Measurements from ENCODE around the gene TRIM56.
"Not testable (repeated sequence)": the region's sequence is repeated elsewhere in the genome, so short reads cannot be mapped to it uniquely, and the experiment has no call there.

TRIM56 gene

DNA sequence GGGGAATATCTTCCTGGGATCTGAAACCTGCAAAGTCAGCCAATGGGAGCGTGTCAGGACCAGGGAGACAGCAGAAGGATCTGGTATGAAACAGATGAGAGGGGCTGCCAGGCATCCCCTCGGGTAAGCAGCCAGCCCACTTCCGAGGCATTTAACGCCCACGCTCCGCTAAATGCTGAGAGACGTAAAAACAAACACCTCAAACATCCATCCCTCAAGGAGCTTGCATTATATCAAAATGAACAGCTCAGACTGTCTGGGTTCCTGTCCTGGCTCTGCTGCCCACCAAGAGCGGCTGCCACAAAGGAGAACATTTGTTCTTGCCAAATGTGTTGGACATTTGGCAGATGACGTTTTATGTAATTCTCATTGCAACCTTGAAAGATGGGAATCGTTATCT is 34.6 kb downstream of the TRIM56 start:
- H4K20me1 ChIP-seq (ENCODE audit: insufficient read depth) = no peaks in the 10 kb centered on the region
- TF ChIP-seq, protein P1, sequence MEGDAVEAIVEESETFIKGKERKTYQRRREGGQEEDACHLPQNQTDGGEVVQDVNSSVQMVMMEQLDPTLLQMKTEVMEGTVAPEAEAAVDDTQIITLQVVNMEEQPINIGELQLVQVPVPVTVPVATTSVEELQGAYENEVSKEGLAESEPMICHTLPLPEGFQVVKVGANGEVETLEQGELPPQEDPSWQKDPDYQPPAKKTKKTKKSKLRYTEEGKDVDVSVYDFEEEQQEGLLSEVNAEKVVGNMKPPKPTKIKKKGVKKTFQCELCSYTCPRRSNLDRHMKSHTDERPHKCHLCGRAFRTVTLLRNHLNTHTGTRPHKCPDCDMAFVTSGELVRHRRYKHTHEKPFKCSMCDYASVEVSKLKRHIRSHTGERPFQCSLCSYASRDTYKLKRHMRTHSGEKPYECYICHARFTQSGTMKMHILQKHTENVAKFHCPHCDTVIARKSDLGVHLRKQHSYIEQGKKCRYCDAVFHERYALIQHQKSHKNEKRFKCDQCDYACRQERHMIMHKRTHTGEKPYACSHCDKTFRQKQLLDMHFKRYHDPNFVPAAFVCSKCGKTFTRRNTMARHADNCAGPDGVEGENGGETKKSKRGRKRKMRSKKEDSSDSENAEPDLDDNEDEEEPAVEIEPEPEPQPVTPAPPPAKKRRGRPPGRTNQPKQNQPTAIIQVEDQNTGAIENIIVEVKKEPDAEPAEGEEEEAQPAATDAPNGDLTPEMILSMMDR (conservative IDR thresholded peaks at IDR 0.05; ENCODE audit: low read depth, low read length) = no peak
- H2AFZ ChIP-seq (ENCODE audit: low read depth) = no peak overlapping the region
- H3K79me2 ChIP-seq (ENCODE audit: insufficient read depth, low read depth) = no peaks in the 10 kb centered on the region
- no peak overlapping the region for H3K4me3 ChIP-seq (IDR thresholded peaks at IDR 0.05; ENCODE audit: insufficient read depth, low read depth, low read length)
- peaks cover 6% of the 10 kb centered on the region for H3K4me1 ChIP-seq (ENCODE audit: low read depth, poor library complexity, severe bottlenecking)
- H3K4me2 ChIP-seq = no peak overlapping the region
- H3K27ac ChIP-seq = no peak overlapping the region
- no peaks in the 10 kb centered on the region for H3K36me3 ChIP-seq (ENCODE audit: insufficient read depth)
- no peak overlapping the region for H3K9ac ChIP-seq
- peaks cover 99% of the 10 kb centered on the region for H3K27me3 ChIP-seq (ENCODE audit: insufficient read depth, low read depth)

DNA sequence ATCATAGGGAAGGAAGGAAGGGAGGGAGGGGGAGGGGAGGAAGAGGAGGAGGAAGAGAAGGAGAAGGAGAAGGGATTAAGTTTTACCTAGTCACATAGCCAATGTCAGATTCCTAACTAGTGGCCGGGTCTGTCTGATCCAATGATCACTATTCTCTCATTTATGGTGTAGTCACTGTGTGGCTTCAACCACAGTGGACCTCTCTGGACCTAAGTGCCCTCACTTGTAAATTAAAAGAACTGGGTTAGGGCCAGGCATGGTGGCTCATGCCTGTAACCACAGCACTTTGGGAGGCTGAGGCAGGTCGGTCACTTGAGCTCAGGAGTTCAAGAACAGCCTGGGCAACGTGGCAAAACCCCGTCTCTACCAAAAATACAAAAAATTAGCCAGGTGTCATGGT is 35.0 kb downstream of the TRIM56 start:
- no peak overlapping the region for H3K9ac ChIP-seq
- H3K4me3 ChIP-seq (IDR thresholded peaks at IDR 0.05; ENCODE audit: insufficient read depth, low read depth, low read length) = no peak overlapping the region
- no peaks in the 10 kb centered on the region for H4K20me1 ChIP-seq (ENCODE audit: insufficient read depth)
- peaks cover 99% of the 10 kb centered on the region for H3K27me3 ChIP-seq (ENCODE audit: insufficient read depth, low read depth)
- no peak overlapping the region for H3K27ac ChIP-seq
- H2AFZ ChIP-seq (ENCODE audit: low read depth) = no peak overlapping the region
- H3K4me1 ChIP-seq (ENCODE audit: low read depth, poor library complexity, severe bottlenecking) = peaks cover 8% of the 10 kb centered on the region
- no peak overlapping the region for H3K4me2 ChIP-seq
- no peaks in the 10 kb centered on the region for H3K79me2 ChIP-seq (ENCODE audit: insufficient read depth, low read depth)
- TF ChIP-seq, protein P1 (conservative IDR thresholded peaks at IDR 0.05; ENCODE audit: low read depth, low read length) = no peak
- no peaks in the 10 kb centered on the region for H3K36me3 ChIP-seq (ENCODE audit: insufficient read depth)

DNA sequence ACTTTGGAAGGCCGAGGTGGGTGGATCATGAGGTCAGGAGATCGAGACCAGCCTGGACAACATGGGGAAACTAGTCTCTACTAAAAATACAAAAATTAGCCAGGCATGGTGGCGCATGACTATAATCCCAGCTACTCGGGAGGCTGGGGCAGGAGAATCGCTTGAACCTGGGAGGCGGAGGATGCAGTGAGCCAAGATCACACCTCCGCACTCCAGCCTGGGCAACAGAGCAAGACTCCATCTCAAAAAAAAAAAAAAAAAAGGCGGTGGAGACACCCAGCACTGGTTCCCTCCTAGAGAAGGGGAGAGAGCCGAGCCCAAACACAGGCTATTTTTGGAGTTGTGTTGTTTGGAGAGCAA is 36.3 kb downstream of the TRIM56 start:
- H4K20me1 ChIP-seq (ENCODE audit: insufficient read depth); H3K27ac ChIP-seq; H2AFZ ChIP-seq (ENCODE audit: low read depth); H3K4me3 ChIP-seq (IDR thresholded peaks at IDR 0.05; ENCODE audit: insufficient read depth, low read depth, low read length); H3K36me3 ChIP-seq (ENCODE audit: insufficient read depth); H3K4me1 ChIP-seq (ENCODE audit: low read depth, poor library complexity, severe bottlenecking); H3K9ac ChIP-seq; H3K79me2 ChIP-seq (ENCODE audit: insufficient read depth, low read depth); H3K4me2 ChIP-seq: not testable (repeated sequence)
- H3K27me3 ChIP-seq (ENCODE audit: insufficient read depth, low read depth) = peaks cover 99% of the 10 kb centered on the region

DNA sequence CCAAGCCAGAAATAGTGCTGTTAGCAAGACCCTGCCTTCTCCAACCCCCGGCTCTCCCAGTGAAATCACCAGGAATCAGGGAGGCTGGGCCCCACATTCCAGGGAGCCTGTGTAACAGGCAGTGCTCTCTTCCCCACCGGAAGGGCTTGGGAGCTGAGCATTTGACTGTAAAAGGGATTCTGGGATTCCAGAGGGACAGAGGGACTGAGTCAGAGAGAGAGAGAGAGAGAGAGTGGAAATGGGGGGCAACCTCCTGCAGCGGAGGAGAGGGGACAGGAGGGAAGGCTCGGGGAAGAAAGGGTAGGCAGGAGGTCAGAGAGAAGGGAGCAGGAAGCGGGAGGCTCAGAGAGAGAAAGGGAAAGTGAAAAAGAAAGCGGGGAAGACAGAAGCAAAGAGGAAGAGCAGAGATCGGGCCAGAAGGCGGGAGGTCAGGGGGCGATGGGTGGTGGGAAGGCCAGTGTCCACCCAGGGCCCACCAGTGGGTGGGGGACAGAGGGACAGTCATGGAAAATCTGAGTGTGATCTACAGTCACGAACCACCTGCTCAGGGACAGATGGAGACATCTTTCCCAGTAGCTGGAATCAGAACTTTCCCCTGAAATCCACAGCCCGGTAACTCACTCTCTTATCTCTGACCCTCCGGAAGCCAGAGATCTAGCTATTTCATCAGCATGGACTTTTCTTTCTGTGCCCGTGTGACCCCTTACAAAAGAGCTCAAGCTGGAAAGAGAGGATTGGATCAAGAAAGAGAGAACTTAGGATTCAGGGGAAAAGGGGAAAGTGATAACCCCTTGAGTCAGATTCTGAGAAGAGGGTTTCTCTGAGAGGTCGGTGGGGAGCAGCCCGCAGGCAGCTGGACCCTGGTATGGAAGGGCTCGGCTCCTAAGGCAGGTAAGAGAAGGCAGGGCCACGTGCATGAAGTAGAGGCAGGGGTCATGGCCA is 37.0 kb downstream of the TRIM56 start:
- H3K4me3 ChIP-seq (IDR thresholded peaks at IDR 0.05; ENCODE audit: insufficient read depth, low read depth, low read length) = no peak overlapping the region
- H3K27ac ChIP-seq = no peak overlapping the region
- H3K27me3 ChIP-seq (ENCODE audit: insufficient read depth, low read depth) = peaks cover 99% of the 10 kb centered on the region
- no peaks in the 10 kb centered on the region for H3K36me3 ChIP-seq (ENCODE audit: insufficient read depth)
- no peak overlapping the region for H3K9ac ChIP-seq
- H4K20me1 ChIP-seq (ENCODE audit: insufficient read depth) = no peaks in the 10 kb centered on the region
- no peak overlapping the region for H2AFZ ChIP-seq (ENCODE audit: low read depth)
- TF ChIP-seq, protein P1 (conservative IDR thresholded peaks at IDR 0.05; ENCODE audit: low read depth, low read length) = no peak
- no peaks in the 10 kb centered on the region for H3K79me2 ChIP-seq (ENCODE audit: insufficient read depth, low read depth)
- no peak overlapping the region for H3K4me2 ChIP-seq
- peaks cover 8% of the 10 kb centered on the region for H3K4me1 ChIP-seq (ENCODE audit: low read depth, poor library complexity, severe bottlenecking)

All from KMS-11 (cell line).